Stimulated activated CD8-positive, alpha-beta memory T cell treated with anti-CD3 and anti-CD28 coated beads, Interleukin-15, amount 100 ng/mL, for 1 hour (primary cell): Measurements from ENCODE around the gene C10orf62.
"Not testable (repeated sequence)": the region's sequence is repeated elsewhere in the genome, so short reads cannot be mapped to it uniquely, and the experiment has no call there.

Experiments used
- DNase-seq: peaks from one replicate; pipeline ENCODE4 v3.0.0-alpha.2; 2020; ENCODE audit warnings: low read depth

C10orf62 gene

GRCh38 chr10:97566336-97566996, 23.1 kb upstream of the C10orf62 start:
- no peak for DNase-seq

GRCh38 chr10:97567891-97568290, 21.6 kb upstream of the C10orf62 start:
- DNase-seq: no peak

GRCh38 chr10:97570146-97570788, 19.3 kb upstream of the C10orf62 start:
- no peak for DNase-seq

GRCh38 chr10:97570789-97571471, 18.6 kb upstream of the C10orf62 start:
- DNase-seq: no peak

- DNase-seq: no peak
Observed at GRCh38 chr10:97571622-97572021, 17.9 kb upstream of the C10orf62 start.

GRCh38 chr10:97572214-97572989, 17.1 kb upstream of the C10orf62 start, which contains the start of gene ANKRD2:
ANKRD2 (plus strand) TSS chr10:97572779; CDS start chr10:97572789, 10 bp downstream.
- peak; percentile 16 for DNase-seq

GRCh38 chr10:97573021-97573420, 16.5 kb upstream of the C10orf62 start:
- no peak for DNase-seq

- DNase-seq: no peak
Observed at GRCh38 chr10:97573672-97574071, 15.8 kb upstream of the C10orf62 start.

- DNase-seq: no peak
Observed at GRCh38 chr10:97574374-97575126, 15.0 kb upstream of the C10orf62 start.

- no peak for DNase-seq
Observed at GRCh38 chr10:97575127-97575668, 14.3 kb upstream of the C10orf62 start.

- DNase-seq: not testable (repeated sequence)
Observed at GRCh38 chr10:97576487-97576886, 13.0 kb upstream of the C10orf62 start.

GRCh38 chr10:97577701-97578100, 11.8 kb upstream of the C10orf62 start:
- no peak for DNase-seq

GRCh38 chr10:97578171-97578844, 11.2 kb upstream of the C10orf62 start:
- no peak for DNase-seq

GRCh38 chr10:97580421-97581367, 8.8 kb upstream of the C10orf62 start:
- no peak for DNase-seq

- DNase-seq: no peak
Observed at GRCh38 chr10:97582169-97582568, 7.4 kb upstream of the C10orf62 start.

GRCh38 chr10:97583476-97583875, 6.0 kb upstream of the C10orf62 start:
- DNase-seq: no peak

- DNase-seq: no peak
Observed at GRCh38 chr10:97584060-97584797, 5.3 kb upstream of the C10orf62 start, which contains the start of gene HOGA1. HOGA1 (plus strand) TSS chr10:97584389; CDS start chr10:97584704, 315 bp downstream.

- DNase-seq: no peak
Observed at GRCh38 chr10:97584798-97585438, 4.6 kb upstream of the C10orf62 start.
